Measurements from ENCODE around the gene STT3B. TPM values are rescaled to one million over a fixed set of nuclear protein-coding genes. Genes with fewer than 3 reads are reported as not detected.

The STT3B gene
- total RNA-seq, 1 donor from 2014 or later = 213 TPM

- no peak overlapping the region for H3K4me3 ChIP-seq
- no peak overlapping the region for H3K9ac ChIP-seq
- no peaks in the 10 kb centered on the region for H3K36me3 ChIP-seq
- Mint-ChIP-seq H3K27ac (no peak overlapping the region), H3K9me3 (no peaks in the 10 kb centered on the region), H3K4me3 (no peak overlapping the region), H3K4me1 (peaks cover 39% of the 10 kb centered on the region), H3K36me3 (no peaks in the 10 kb centered on the region), H3K27me3 (ENCODE audit: insufficient read depth, low read depth) (no peaks in the 10 kb centered on the region)
- H3K27me3 ChIP-seq = no peaks in the 10 kb centered on the region
- DNase-seq (ENCODE audit: low spot score) = no peak
- TF ChIP-seq CTCF (IDR thresholded peaks at IDR 0.05) (no peak), EZH2 (IDR thresholded peaks at IDR 0.05) (no peak), EZH2phosphoT487 (IDR thresholded peaks at IDR 0.05) (no peak)
- no peaks in the 10 kb centered on the region for H3K79me2 ChIP-seq (ENCODE audit: low read depth)
- H3K9me3 ChIP-seq (ENCODE audit: low read depth) = no peaks in the 10 kb centered on the region
- H3K4me1 ChIP-seq = peaks cover 16% of the 10 kb centered on the region
- no peaks in the 10 kb centered on the region for H3F3A ChIP-seq (ENCODE audit: low read depth)
- H3K4me2 ChIP-seq = no peak overlapping the region
- H4K20me1 ChIP-seq (ENCODE audit: low read depth) = no peaks in the 10 kb centered on the region
- H3K27ac ChIP-seq = no peak overlapping the region
- no peak overlapping the region for H2AFZ ChIP-seq (replicated peaks)
Observed at GRCh38 chr3:31508452-31509146, 24.1 kb upstream of the STT3B start.

- Histone ChIP-seq H3K9ac (no peak overlapping the region), H3K4me1 (peaks cover 16% of the 10 kb centered on the region), H3K4me3 (no peak overlapping the region), H3K36me3 (no peaks in the 10 kb centered on the region), H3K27ac (no peak overlapping the region), H4K20me1 (ENCODE audit: low read depth) (no peaks in the 10 kb centered on the region), H2AFZ (replicated peaks) (no peak overlapping the region), H3K4me2 (no peak overlapping the region), H3K9me3 (ENCODE audit: low read depth) (no peaks in the 10 kb centered on the region), H3F3A (ENCODE audit: low read depth) (no peaks in the 10 kb centered on the region), H3K79me2 (ENCODE audit: low read depth) (no peaks in the 10 kb centered on the region), H3K27me3 (no peaks in the 10 kb centered on the region)
- Mint-ChIP-seq H3K4me1 (peaks cover 39% of the 10 kb centered on the region), H3K4me3 (no peak overlapping the region), H3K27me3 (ENCODE audit: insufficient read depth, low read depth) (no peaks in the 10 kb centered on the region), H3K9me3 (no peaks in the 10 kb centered on the region), H3K27ac (no peak overlapping the region), H3K36me3 (no peaks in the 10 kb centered on the region)
- TF ChIP-seq EZH2 (IDR thresholded peaks at IDR 0.05) (no peak), EZH2phosphoT487 (IDR thresholded peaks at IDR 0.05) (no peak), CTCF (IDR thresholded peaks at IDR 0.05) (no peak)
- no peak for DNase-seq (ENCODE audit: low spot score)
Observed at GRCh38 chr3:31509147-31509728, 23.5 kb upstream of the STT3B start.

- H3K36me3 Mint-ChIP-seq = no peaks in the 10 kb centered on the region
- no peak overlapping the region for H2AFZ ChIP-seq (replicated peaks)
- H3K4me2 ChIP-seq = no peak overlapping the region
- no peaks in the 10 kb centered on the region for H3K27me3 ChIP-seq
- no peak for TF ChIP-seq EZH2 (IDR thresholded peaks at IDR 0.05)
- TF ChIP-seq CTCF (IDR thresholded peaks at IDR 0.05) = no peak
- no peak for TF ChIP-seq EZH2phosphoT487 (IDR thresholded peaks at IDR 0.05)
- no peaks in the 10 kb centered on the region for H3K27me3 Mint-ChIP-seq (ENCODE audit: insufficient read depth, low read depth)
- H3K9me3 ChIP-seq (ENCODE audit: low read depth) = no peaks in the 10 kb centered on the region
- no peaks in the 10 kb centered on the region for H3F3A ChIP-seq (ENCODE audit: low read depth)
- H3K4me1 ChIP-seq = no peaks in the 10 kb centered on the region
- H3K36me3 ChIP-seq = no peaks in the 10 kb centered on the region
- no peak overlapping the region for H3K27ac ChIP-seq
- no peaks in the 10 kb centered on the region for H3K9me3 Mint-ChIP-seq
- no peak overlapping the region for H3K4me3 ChIP-seq
- H3K4me1 Mint-ChIP-seq = peaks cover 1% of the 10 kb centered on the region
- H4K20me1 ChIP-seq (ENCODE audit: low read depth) = no peaks in the 10 kb centered on the region
- no peak overlapping the region for H3K9ac ChIP-seq
- no peak overlapping the region for H3K27ac Mint-ChIP-seq
- no peak for DNase-seq (ENCODE audit: low spot score)
- no peak overlapping the region for H3K4me3 Mint-ChIP-seq
- H3K79me2 ChIP-seq (ENCODE audit: low read depth) = no peaks in the 10 kb centered on the region
Observed at GRCh38 chr3:31514570-31514969, 18.2 kb upstream of the STT3B start.
